ENCODE data around the gene SNAPIN.

DNA sequence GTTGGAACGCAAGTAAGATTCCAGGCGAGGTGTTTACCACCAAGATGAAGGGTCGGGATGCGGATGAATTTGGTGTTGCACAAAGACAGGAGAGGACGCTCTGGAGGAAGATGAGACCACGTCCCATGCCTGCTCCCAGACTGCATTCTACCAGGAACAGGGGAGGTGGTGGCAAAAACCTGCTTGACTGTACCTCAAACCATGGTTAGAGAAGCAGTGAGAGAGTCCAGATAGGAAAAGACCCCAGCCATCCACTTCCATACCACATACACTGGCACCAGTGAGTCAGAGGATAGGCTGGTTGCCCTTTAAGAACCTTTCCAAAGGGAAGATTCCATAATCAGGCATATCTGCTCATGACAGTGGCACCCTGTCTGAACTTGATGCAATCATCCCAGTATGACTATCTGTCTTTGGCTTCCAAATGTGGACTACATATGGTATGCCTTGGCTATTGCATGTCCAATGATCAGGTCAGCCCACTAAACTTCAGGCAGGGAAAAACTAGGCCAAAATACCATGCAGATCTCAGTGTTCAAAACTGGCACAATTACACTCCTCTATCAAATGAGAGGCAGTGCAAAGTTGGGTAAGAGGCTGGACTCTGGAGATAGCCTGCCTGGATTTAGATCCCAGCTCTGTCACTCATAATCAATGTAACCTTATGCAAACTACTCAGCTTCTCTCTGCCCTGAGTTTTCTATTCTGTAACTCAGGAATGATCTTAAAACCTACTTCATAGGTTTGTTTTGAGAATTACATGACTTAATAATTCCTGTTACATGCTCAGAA lies 40.6 kb downstream of the SNAPIN start:
- TF ChIP-seq CTCF (IDR thresholded peaks at IDR 0.05; ENCODE audit: low read depth, low read length, poor library complexity, severe bottlenecking) = no peak
- TF ChIP-seq EZH2phosphoT487 (IDR thresholded peaks at IDR 0.05; ENCODE audit: borderline replicate concordance, low read length) = no peak

Measured in DOHH2 (cell line).